ENCODE measurements around the gene C16orf46.
"Not testable (repeated sequence)": the region's sequence is repeated elsewhere in the genome, so short reads cannot be mapped to it uniquely, and the experiment has no call there.

The C16orf46 gene

GRCh38 chr16:81117436-81117835 lies 40.4 kb upstream of the C16orf46 start:
- Histone ChIP-seq H3K4me1 (ENCODE audit: insufficient read depth, low read length, severe bottlenecking) (peaks cover 7% of the 10 kb centered on the region), H3K4me3 (ENCODE audit: low read depth, low read length, poor library complexity, severe bottlenecking) (no peak overlapping the region), H3K27ac (ENCODE audit: low read depth, low read length, poor library complexity, severe bottlenecking) (no peak overlapping the region), H3K36me3 (ENCODE audit: insufficient read depth, low read length) (no peaks in the 10 kb centered on the region), H3K79me2 (ENCODE audit: insufficient read depth, low read length) (no peaks in the 10 kb centered on the region), H3K4me2 (ENCODE audit: low read length) (no peak overlapping the region), H4K20me1 (ENCODE audit: insufficient read depth, low read length) (no peaks in the 10 kb centered on the region), H3K27me3 (ENCODE audit: insufficient read depth, low read length) (peaks cover 6% of the 10 kb centered on the region; the same call in 1 of the 2 replicates), H3K9ac (ENCODE audit: low read length) (no peak overlapping the region), H3K9me3 (ENCODE audit: low read length) (no peaks in the 10 kb centered on the region), H3F3A (ENCODE audit: insufficient read depth, low read length) (no peaks in the 10 kb centered on the region), H2AFZ (ENCODE audit: low read length) (no peak overlapping the region), H3K9me2 (ENCODE audit: low read depth, low read length) (no peaks in the 10 kb centered on the region)
- TF ChIP-seq CTCF (IDR thresholded peaks at IDR 0.05; ENCODE audit: low read length): no peak
- no peak for TF ChIP-seq EZH2 (IDR thresholded peaks at IDR 0.05; ENCODE audit: borderline replicate concordance, low read length)

- Histone ChIP-seq H3F3A (ENCODE audit: insufficient read depth, low read length) (no peaks in the 10 kb centered on the region), H3K9me3 (ENCODE audit: low read length) (no peaks in the 10 kb centered on the region), H2AFZ (ENCODE audit: low read length) (no peak overlapping the region), H3K4me1 (ENCODE audit: insufficient read depth, low read length, severe bottlenecking) (peaks cover 7% of the 10 kb centered on the region), H3K27ac (ENCODE audit: low read depth, low read length, poor library complexity, severe bottlenecking) (no peak overlapping the region), H3K79me2 (ENCODE audit: insufficient read depth, low read length) (no peaks in the 10 kb centered on the region), H3K36me3 (ENCODE audit: insufficient read depth, low read length) (no peaks in the 10 kb centered on the region), H3K27me3 (ENCODE audit: insufficient read depth, low read length) (peaks cover 6% of the 10 kb centered on the region; the same call in 1 of the 2 replicates), H3K4me2 (ENCODE audit: low read length) (no peak overlapping the region), H4K20me1 (ENCODE audit: insufficient read depth, low read length) (no peaks in the 10 kb centered on the region), H3K4me3 (ENCODE audit: low read depth, low read length, poor library complexity, severe bottlenecking) (no peak overlapping the region), H3K9ac (ENCODE audit: low read length) (no peak overlapping the region), H3K9me2 (ENCODE audit: low read depth, low read length) (no peaks in the 10 kb centered on the region)
- TF ChIP-seq CTCF (IDR thresholded peaks at IDR 0.05; ENCODE audit: low read length) (no peak), EZH2 (IDR thresholded peaks at IDR 0.05; ENCODE audit: borderline replicate concordance, low read length) (no peak)
Measured at GRCh38 chr16:81116285-81116684, 39.2 kb upstream of the C16orf46 start.

- Histone ChIP-seq H3K4me3 (ENCODE audit: low read depth, low read length, poor library complexity, severe bottlenecking) (no peak overlapping the region), H4K20me1 (ENCODE audit: insufficient read depth, low read length) (no peaks in the 10 kb centered on the region), H3K4me1 (ENCODE audit: insufficient read depth, low read length, severe bottlenecking) (no peaks in the 10 kb centered on the region), H3K9me3 (ENCODE audit: low read length) (no peaks in the 10 kb centered on the region), H2AFZ (ENCODE audit: low read length) (no peak overlapping the region), H3K27ac (ENCODE audit: low read depth, low read length, poor library complexity, severe bottlenecking) (no peak overlapping the region), H3K27me3 (ENCODE audit: insufficient read depth, low read length) (peaks cover 6% of the 10 kb centered on the region), H3F3A (ENCODE audit: insufficient read depth, low read length) (no peaks in the 10 kb centered on the region), H3K4me2 (ENCODE audit: low read length) (no peak overlapping the region), H3K9ac (ENCODE audit: low read length) (no peak overlapping the region), H3K79me2 (ENCODE audit: insufficient read depth, low read length) (no peaks in the 10 kb centered on the region), H3K36me3 (ENCODE audit: insufficient read depth, low read length) (no peaks in the 10 kb centered on the region), H3K9me2 (ENCODE audit: low read depth, low read length) (no peaks in the 10 kb centered on the region)
- TF ChIP-seq CTCF (IDR thresholded peaks at IDR 0.05; ENCODE audit: low read length) (no peak), EZH2 (IDR thresholded peaks at IDR 0.05; ENCODE audit: borderline replicate concordance, low read length) (no peak)
Measured at GRCh38 chr16:81112453-81112852, 35.4 kb upstream of the C16orf46 start.

GRCh38 chr16:81109274-81109673 lies 32.2 kb upstream of the C16orf46 start:
- H3K4me3 ChIP-seq (ENCODE audit: low read depth, low read length, poor library complexity, severe bottlenecking); H3F3A ChIP-seq (ENCODE audit: insufficient read depth, low read length); H2AFZ ChIP-seq (ENCODE audit: low read length); H3K4me2 ChIP-seq (ENCODE audit: low read length); H4K20me1 ChIP-seq (ENCODE audit: insufficient read depth, low read length); H3K9me2 ChIP-seq (ENCODE audit: low read depth, low read length); H3K9ac ChIP-seq (ENCODE audit: low read length); H3K9me3 ChIP-seq (ENCODE audit: low read length); H3K27ac ChIP-seq (ENCODE audit: low read depth, low read length, poor library complexity, severe bottlenecking); H3K4me1 ChIP-seq (ENCODE audit: insufficient read depth, low read length, severe bottlenecking); H3K79me2 ChIP-seq (ENCODE audit: insufficient read depth, low read length); H3K36me3 ChIP-seq (ENCODE audit: insufficient read depth, low read length); H3K27me3 ChIP-seq (ENCODE audit: insufficient read depth, low read length): not testable (repeated sequence)

Measured in OCI-LY1 (cell line).